ENCODE results near the gene PLAAT5. TPM values are rescaled to one million over a fixed set of nuclear protein-coding genes. Genes with fewer than 3 reads are reported as not detected.

Gene PLAAT5
- total and polyA plus RNA-seq, 2 of the 13 experiments (the other 11 are each of a cell fraction or from before 2014, with no cell fraction given), result not detected

DNA sequence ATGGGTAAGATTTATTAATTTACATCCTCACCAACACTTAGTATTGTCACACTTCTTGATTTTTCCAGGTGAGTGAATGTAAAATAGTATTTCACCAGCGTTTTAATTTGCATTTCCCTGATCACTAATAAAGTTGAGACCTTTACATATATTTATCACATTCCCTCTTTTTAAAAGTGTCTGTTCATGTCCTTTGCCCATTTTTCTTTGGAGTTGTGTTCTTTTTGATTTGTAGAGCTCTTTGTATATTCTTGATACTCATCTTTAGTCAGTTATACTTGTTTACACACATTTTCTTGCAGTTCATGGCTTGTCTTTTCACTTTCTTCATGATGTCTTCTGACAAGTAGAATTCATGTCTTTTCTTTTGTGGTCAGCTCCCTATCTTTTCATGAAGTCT lies 2.2 kb upstream of the PLAAT5 start:
- CTCF ChIA-PET (ENCODE audit: low intra/inter-chr PET ratio, low total read pairs), result no interaction called here
- ATAC-seq, result no peak
- Histone ChIP-seq H3K27me3 (ENCODE audit: control insufficient read depth in 1 of 2, insufficient read depth in 2 of 2, low read length in 2 of 2) (peaks cover 0 to 30% of the 10 kb centered on the region in 2 experiments; a peak in 3 of 5 replicates), H4K20me1 (ENCODE audit: insufficient read depth, low read length) (no peaks in the 10 kb centered on the region), H3K27ac (ENCODE audit: extremely low read length, insufficient read depth, low read length) (no peak overlapping the region), H3K9ac (ENCODE audit: insufficient read depth, low read depth, low read length) (no peak overlapping the region), H3K4me2 (ENCODE audit: low read depth, low read length) (no peak overlapping the region), H3K4me3 (replicated peaks in 1 of 3; ENCODE audit: insufficient read depth in 1 of 3, low read depth in 2 of 3, low read length in 3 of 3) (no peak overlapping the region), H2AFZ (ENCODE audit: low read length) (no peak overlapping the region), H3K9me3 (ENCODE audit: low read length) (no peaks in the 10 kb centered on the region), H3K36me3 (replicated peaks in 1 of 2; ENCODE audit: control insufficient read depth in 1 of 2, insufficient read depth in 2 of 2, low read length in 2 of 2) (no peaks in the 10 kb centered on the region), H3K4me1 (ENCODE audit: insufficient read depth, low read length) (peaks cover 17% of the 10 kb centered on the region), H3K79me2 (ENCODE audit: insufficient read depth, low read length) (no peaks in the 10 kb centered on the region)
- POLR2A ChIA-PET, result no interaction called here
- no peak for FAIRE-seq
- WGBS (ENCODE audit: low lambda C conversion rate), result 87% methylated on average over 1 of the region's 1 CpG
- intact Hi-C loops (cut with micrococcal nuclease; ENCODE audit: unreplicated experiment) (no loop called here), in situ Hi-C loops (cut with HindIII; ENCODE audit: extremely low pct_ligation_motif_present, low pct_unique_long_range_greater_than_20kb) (loop anchor here (25.0 kb wide), 1 partner anchor 244 kb away; no protein-coding TSS in a partner anchor)
- no TSS peak for BruUV-seq (replicated peaks)
- TF ChIP-seq, protein P1, sequence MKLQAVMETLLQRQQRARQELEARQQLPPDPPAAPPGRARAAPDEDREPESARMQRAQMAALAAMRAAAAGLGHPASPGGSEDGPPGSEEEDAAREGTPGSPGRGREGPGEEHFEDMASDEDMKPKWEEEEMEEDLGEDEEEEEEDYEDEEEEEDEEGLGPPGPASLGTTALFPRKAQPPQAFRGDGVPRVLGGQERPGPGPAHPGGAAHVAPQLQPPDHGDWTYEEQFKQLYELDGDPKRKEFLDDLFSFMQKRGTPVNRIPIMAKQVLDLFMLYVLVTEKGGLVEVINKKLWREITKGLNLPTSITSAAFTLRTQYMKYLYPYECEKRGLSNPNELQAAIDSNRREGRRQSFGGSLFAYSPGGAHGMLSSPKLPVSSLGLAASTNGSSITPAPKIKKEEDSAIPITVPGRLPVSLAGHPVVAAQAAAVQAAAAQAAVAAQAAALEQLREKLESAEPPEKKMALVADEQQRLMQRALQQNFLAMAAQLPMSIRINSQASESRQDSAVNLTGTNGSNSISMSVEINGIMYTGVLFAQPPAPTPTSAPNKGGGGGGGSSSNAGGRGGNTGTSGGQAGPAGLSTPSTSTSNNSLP (IDR thresholded peaks at IDR 0.05; ENCODE audit: low read depth, low read length), result no peak
- TF ChIP-seq REPIN1 (CRISPR knock-in tag; IDR thresholded peaks at IDR 0.05; ENCODE audit: borderline replicate concordance, low read depth), result no peak
- TF ChIP-seq NR3C1 (CRISPR knock-in tag; IDR thresholded peaks at IDR 0.05), result no peak
- TF ChIP-seq SIN3B (IDR thresholded peaks at IDR 0.05; ENCODE audit: low read length), result no peak
- TF ChIP-seq, protein P2, sequence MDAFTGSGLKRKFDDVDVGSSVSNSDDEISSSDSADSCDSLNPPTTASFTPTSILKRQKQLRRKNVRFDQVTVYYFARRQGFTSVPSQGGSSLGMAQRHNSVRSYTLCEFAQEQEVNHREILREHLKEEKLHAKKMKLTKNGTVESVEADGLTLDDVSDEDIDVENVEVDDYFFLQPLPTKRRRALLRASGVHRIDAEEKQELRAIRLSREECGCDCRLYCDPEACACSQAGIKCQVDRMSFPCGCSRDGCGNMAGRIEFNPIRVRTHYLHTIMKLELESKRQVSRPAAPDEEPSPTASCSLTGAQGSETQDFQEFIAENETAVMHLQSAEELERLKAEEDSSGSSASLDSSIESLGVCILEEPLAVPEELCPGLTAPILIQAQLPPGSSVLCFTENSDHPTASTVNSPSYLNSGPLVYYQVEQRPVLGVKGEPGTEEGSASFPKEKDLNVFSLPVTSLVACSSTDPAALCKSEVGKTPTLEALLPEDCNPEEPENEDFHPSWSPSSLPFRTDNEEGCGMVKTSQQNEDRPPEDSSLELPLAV (CRISPR knock-in tag; conservative IDR thresholded peaks at IDR 0.05; ENCODE audit: low read depth), result no peak
- TF ChIP-seq, protein P3, sequence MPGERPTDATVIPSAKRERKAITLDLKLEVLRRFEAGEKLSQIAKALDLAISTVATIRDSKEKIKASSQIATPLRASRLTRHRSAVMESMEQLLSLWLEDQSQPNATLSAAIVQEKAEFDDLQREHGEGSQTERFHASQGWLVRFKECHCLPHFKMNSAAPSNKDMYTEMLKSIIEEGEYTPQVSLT (CRISPR knock-in tag; IDR thresholded peaks at IDR 0.05; ENCODE audit: borderline replicate concordance, low read depth), result no peak
- no peak for TF ChIP-seq ATF7 (IDR thresholded peaks at IDR 0.05)
- no peak for TF ChIP-seq ATF7 (CRISPR knock-in tag; IDR thresholded peaks at IDR 0.05)
- TF ChIP-seq PCBP2 (optimal IDR thresholded peaks at IDR 0.05; ENCODE audit: low read depth, low read length, poor library complexity, severe bottlenecking), result no peak
- no peak for TF ChIP-seq ETV5 (CRISPR knock-in tag; IDR thresholded peaks at IDR 0.05; ENCODE audit: borderline replicate concordance)
- no peak for TF ChIP-seq MIER3 (CRISPR knock-in tag; IDR thresholded peaks at IDR 0.05; ENCODE audit: borderline replicate concordance)
- TF ChIP-seq, protein P4, sequence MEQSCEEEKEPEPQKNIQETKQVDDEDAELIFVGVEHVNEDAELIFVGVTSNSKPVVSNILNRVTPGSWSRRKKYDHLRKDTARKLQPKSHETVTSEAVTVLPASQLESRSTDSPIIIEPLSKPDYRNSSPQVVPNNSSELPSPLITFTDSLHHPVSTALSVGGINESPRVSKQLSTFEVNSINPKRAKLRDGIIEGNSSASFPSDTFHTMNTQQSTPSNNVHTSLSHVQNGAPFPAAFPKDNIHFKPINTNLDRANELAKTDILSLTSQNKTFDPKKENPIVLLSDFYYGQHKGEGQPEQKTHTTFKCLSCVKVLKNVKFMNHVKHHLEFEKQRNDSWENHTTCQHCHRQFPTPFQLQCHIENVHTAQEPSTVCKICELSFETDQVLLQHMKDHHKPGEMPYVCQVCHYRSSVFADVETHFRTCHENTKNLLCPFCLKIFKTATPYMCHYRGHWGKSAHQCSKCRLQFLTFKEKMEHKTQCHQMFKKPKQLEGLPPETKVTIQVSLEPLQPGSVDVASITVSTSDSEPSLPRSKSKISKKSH (CRISPR knock-in tag; IDR thresholded peaks at IDR 0.05; ENCODE audit: borderline replicate concordance), result no peak
- DNase-seq (ENCODE audit: low spot score), result no peak

All from HepG2 (cell line).